IPS DF 6.9 (cell line): ENCODE measurements around the gene SPAG17.
A peak's percentile ranks its signal among the peaks of the same experiment; 100 is the strongest.

ENCODE experiments used
- DNase-seq: peaks from one replicate; pipeline ENCODE4 v3.0.0-alpha.2; 2013; ENCODE audit warnings: low read depth, low spot score
- H3K27ac ChIP-seq: one replicate; pipeline ENCODE4 v1.5.1; 2013; ENCODE audit warnings: low read length, control low read depth
- H3K27me3 ChIP-seq: 2 replicates; pipeline ENCODE4 v1.6.1; 2013; ENCODE audit warnings: mild to moderate bottlenecking, low read length; ENCODE audit not compliant: control insufficient read depth, insufficient read depth
- H3K36me3 ChIP-seq: 2 replicates; pipeline ENCODE4 v1.6.1; 2013; ENCODE audit warnings: low read length; ENCODE audit not compliant: control insufficient read depth, insufficient read depth
- H3K4me1 ChIP-seq: 2 replicates; pipeline ENCODE4 v1.6.1; 2013; ENCODE audit warnings: low read length; ENCODE audit not compliant: control insufficient read depth, insufficient read depth
- H3K4me3 ChIP-seq: 2 replicates; pipeline ENCODE4 v1.5.1; 2013; ENCODE audit warnings: mild to moderate bottlenecking, low read length
- H3K9me3 ChIP-seq: 2 replicates; pipeline ENCODE4 v1.6.1; 2013; ENCODE audit warnings: low read length, inconsistent platforms; ENCODE audit not compliant: control insufficient read depth, insufficient read depth
- WGBS: extraction: QIAGEN DNeasy Blood & Tissue Kit; methylation state at CpG from one replicate; pipeline ENCODE4 v1.1.7; 2013; ENCODE audit warnings: mixed read lengths, missing lambda C conversion rate; ENCODE audit not compliant: insufficient read length, insufficient coverage; 5-methylcytosine and 5-hydroxymethylcytosine counted together

SPAG17 gene

GRCh38 chr1:118177998-118178397 lies 7.0 kb downstream of the SPAG17 start:
- H3K27me3 ChIP-seq = no peaks in the 10 kb centered on the region
- no peak overlapping the region for H3K4me3 ChIP-seq
- H3K9me3 ChIP-seq = no peaks in the 10 kb centered on the region
- WGBS = no CpG with 5 or more reads among the region's 3 CpGs
- no peaks in the 10 kb centered on the region for H3K36me3 ChIP-seq
- H3K4me1 ChIP-seq = no peaks in the 10 kb centered on the region
- DNase-seq = no peak
- H3K27ac ChIP-seq = no peak overlapping the region

DNA sequence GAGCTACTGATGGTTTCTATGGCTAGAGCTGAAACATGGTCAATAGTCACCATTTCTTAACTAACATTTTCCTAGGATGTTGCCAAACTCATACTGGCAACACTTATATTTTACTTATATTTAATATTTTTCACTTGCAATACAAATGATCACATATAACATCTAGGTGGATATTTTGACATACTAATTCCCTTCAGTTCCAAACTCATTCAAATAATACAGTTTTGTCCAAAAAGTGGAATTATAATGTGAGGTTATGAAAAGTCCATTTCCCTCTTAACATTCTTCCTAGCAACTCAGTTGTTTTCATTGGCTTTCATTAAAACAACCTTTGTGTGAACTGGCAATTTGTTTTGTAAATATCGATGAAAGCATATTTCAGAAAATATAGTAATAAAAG lies 16.0 kb downstream of the SPAG17 start:
- no CpG with 5 or more reads among the region's 1 CpG for WGBS
- Histone ChIP-seq H3K9me3 (no peaks in the 10 kb centered on the region), H3K27me3 (no peaks in the 10 kb centered on the region)

DNA sequence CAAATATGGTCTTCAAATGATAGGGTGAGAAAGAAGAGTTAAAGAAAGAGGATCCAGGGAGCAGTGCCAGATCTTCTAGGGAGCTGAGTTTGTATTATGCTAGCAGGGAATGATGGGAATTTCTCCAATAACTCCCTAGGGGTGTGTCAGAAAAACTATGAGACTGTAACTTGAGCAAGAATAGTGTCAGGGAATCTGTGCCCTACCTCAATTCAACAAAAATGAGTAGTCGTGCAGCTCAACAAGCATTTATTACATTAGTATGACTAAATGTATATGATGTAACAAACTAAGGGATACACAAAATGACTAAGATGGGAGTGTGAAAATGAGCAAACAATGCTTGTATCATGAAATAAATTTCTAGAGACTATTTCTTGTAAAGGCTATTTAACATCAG lies 24.2 kb downstream of the SPAG17 start:
- no peak for DNase-seq
- no CpG with 5 or more reads among the region's 1 CpG for WGBS

More for the DNA sequence above, 16.0 kb downstream of the SPAG17 start:
- no peak overlapping the region for H3K4me3 ChIP-seq
- no peaks in the 10 kb centered on the region for H3K4me1 ChIP-seq
- H3K36me3 ChIP-seq = no peaks in the 10 kb centered on the region
- no peak for DNase-seq
- H3K27ac ChIP-seq = no peak overlapping the region

GRCh38 chr1:118159569-118159968 lies 25.5 kb downstream of the SPAG17 start:
- DNase-seq = no peak
- Histone ChIP-seq H3K27ac (no peak overlapping the region), H3K4me1 (no peaks in the 10 kb centered on the region), H3K4me3 (no peak overlapping the region), H3K9me3 (no peaks in the 10 kb centered on the region), H3K27me3 (no peaks in the 10 kb centered on the region), H3K36me3 (no peaks in the 10 kb centered on the region)
- no CpG with 5 or more reads among the region's 4 CpGs for WGBS

More for the DNA sequence above, 24.2 kb downstream of the SPAG17 start:
- H3K4me3 ChIP-seq = no peak overlapping the region
- H3K36me3 ChIP-seq = no peaks in the 10 kb centered on the region
- H3K27ac ChIP-seq = no peak overlapping the region
- no peaks in the 10 kb centered on the region for H3K27me3 ChIP-seq
- H3K9me3 ChIP-seq = no peaks in the 10 kb centered on the region
- H3K4me1 ChIP-seq = no peaks in the 10 kb centered on the region

- Histone ChIP-seq H3K9me3 (no peaks in the 10 kb centered on the region), H3K4me3 (no peak overlapping the region), H3K36me3 (no peaks in the 10 kb centered on the region), H3K27ac (no peak overlapping the region), H3K4me1 (no peaks in the 10 kb centered on the region), H3K27me3 (no peaks in the 10 kb centered on the region)
- no peak for DNase-seq
- WGBS = no CpG with 5 or more reads among the region's 1 CpG
Measured at GRCh38 chr1:118158924-118159323, 26.1 kb downstream of the SPAG17 start.

DNA sequence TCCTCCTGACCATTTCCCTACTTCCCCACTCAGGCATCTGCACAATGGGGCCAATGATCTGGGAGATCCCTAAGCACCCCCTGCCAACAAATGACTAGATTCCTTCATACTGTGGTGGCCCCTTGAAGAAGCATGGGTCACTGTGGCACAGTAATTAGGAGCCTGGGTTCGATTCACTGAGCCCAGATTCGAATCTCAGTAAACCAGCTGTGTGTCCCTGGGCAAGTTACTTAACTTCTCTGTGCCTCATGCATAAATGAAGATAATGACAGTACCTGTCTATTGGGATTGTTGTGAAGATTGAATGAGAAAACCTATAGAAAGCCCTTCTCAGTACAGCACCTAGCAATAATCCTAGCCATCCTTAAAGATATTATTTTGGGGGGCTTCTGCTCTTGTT lies 27.5 kb downstream of the SPAG17 start:
- WGBS = no CpG with 5 or more reads among the region's 2 CpGs
- Histone ChIP-seq H3K4me3 (no peak overlapping the region), H3K27me3 (no peaks in the 10 kb centered on the region), H3K9me3 (no peaks in the 10 kb centered on the region), H3K27ac (no peak overlapping the region), H3K4me1 (no peaks in the 10 kb centered on the region), H3K36me3 (no peaks in the 10 kb centered on the region)
- DNase-seq = no peak

- no CpG with 5 or more reads among the region's 1 CpG for WGBS
- Histone ChIP-seq H3K4me1 (no peaks in the 10 kb centered on the region), H3K9me3 (no peaks in the 10 kb centered on the region), H3K27me3 (no peaks in the 10 kb centered on the region), H3K4me3 (no peak overlapping the region), H3K36me3 (no peaks in the 10 kb centered on the region), H3K27ac (no peak overlapping the region)
- DNase-seq = no peak
Measured at GRCh38 chr1:118155106-118155505, 29.9 kb downstream of the SPAG17 start.

- Histone ChIP-seq H3K4me1 (no peaks in the 10 kb centered on the region), H3K36me3 (no peaks in the 10 kb centered on the region), H3K9me3 (no peaks in the 10 kb centered on the region), H3K27ac (no peak overlapping the region), H3K4me3 (no peak overlapping the region), H3K27me3 (no peaks in the 10 kb centered on the region)
- no CpG with 5 or more reads among the region's 1 CpG for WGBS
- no peak for DNase-seq
Measured at GRCh38 chr1:118154220-118154619, 30.8 kb downstream of the SPAG17 start.

- Histone ChIP-seq H3K36me3 (no peaks in the 10 kb centered on the region), H3K9me3 (no peaks in the 10 kb centered on the region), H3K4me1 (no peaks in the 10 kb centered on the region), H3K4me3 (no peak overlapping the region), H3K27me3 (no peaks in the 10 kb centered on the region), H3K27ac (no peak overlapping the region)
- DNase-seq = peak; percentile 55
- no CpG with 5 or more reads among the region's 6 CpGs for WGBS
Measured at GRCh38 chr1:118151312-118151937, 33.6 kb downstream of the SPAG17 start.

- DNase-seq = no peak
- Histone ChIP-seq H3K36me3 (no peaks in the 10 kb centered on the region), H3K27ac (no peak overlapping the region), H3K4me1 (no peaks in the 10 kb centered on the region), H3K4me3 (no peak overlapping the region), H3K27me3 (no peaks in the 10 kb centered on the region), H3K9me3 (no peaks in the 10 kb centered on the region)
- WGBS = no CpG with 5 or more reads among the region's 8 CpGs
Measured at GRCh38 chr1:118149799-118150198, 35.2 kb downstream of the SPAG17 start.

DNA sequence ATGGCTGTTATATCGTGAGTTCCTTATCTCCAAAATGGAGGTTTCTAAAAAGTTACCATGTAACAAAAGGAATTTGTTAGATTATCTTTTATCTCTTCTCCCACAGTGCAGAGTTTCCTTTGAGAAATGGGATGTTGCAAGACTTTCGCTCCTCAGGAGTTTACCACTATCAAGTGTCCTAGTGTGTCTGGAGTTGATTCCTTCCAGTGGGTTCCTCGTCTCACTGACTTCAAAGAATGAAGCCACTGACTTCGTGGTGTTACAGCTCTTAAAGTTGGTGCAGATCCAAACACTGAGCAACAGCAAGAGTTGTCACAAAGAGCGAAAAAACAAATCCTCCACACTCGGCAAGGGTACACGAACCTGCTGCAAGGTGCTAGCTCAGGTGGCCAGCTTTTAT lies 37.0 kb downstream of the SPAG17 start:
- Histone ChIP-seq H3K4me3 (no peak overlapping the region), H3K27ac (no peak overlapping the region), H3K4me1 (no peaks in the 10 kb centered on the region), H3K27me3 (no peaks in the 10 kb centered on the region), H3K9me3 (no peaks in the 10 kb centered on the region), H3K36me3 (no peaks in the 10 kb centered on the region)
- no CpG with 5 or more reads among the region's 7 CpGs for WGBS
- DNase-seq = no peak
